Measurements from ENCODE around the gene ITPRIPL2.

- no peak for TF ChIP-seq POLR2A (IDR thresholded peaks at IDR 0.05)
- TF ChIP-seq CTCF (IDR thresholded peaks at IDR 0.05): peak; percentile 98 to 99 (median 99)
- TF ChIP-seq POLR2AphosphoS5 (IDR thresholded peaks at IDR 0.05): peak; percentile 80
These were observed 27.2 kb upstream of the ITPRIPL2 start for GRCh38 chr16:19086322-19087199.

Measured in prostate gland (tissue), 2 donors.